ENCODE data around the gene NOP56.
A peak's percentile ranks its signal among the peaks of the same experiment; 100 is the strongest.

NOP56 gene

GRCh38 chr20:2651772-2652723 lies at the start of gene NOP56:
NOP56 (plus strand) TSS chr20:2652632; CDS start chr20:2652661, 29 bp downstream.
- peak; percentile 97 for DNase-seq (ENCODE audit: low read depth)
- H3K4me3 ChIP-seq (ENCODE audit: low read depth, low read length): peak within 1 kb of the TSS; percentile 100
- no peak for TF ChIP-seq CTCF (IDR thresholded peaks at IDR 0.05; ENCODE audit: insufficient read depth, low read depth, low read length, missing control alignments)

- H3K4me3 ChIP-seq (ENCODE audit: low read depth, low read length): no peak overlapping the region
- DNase-seq (ENCODE audit: low read depth): no peak
- TF ChIP-seq CTCF (IDR thresholded peaks at IDR 0.05; ENCODE audit: insufficient read depth, low read depth, low read length, missing control alignments): no peak
Observed at GRCh38 chr20:2602746-2603145, 49.7 kb upstream of the NOP56 start.

GRCh38 chr20:2603816-2604505 lies 48.5 kb upstream of the NOP56 start:
- no peak for DNase-seq (ENCODE audit: low read depth)
- TF ChIP-seq CTCF (IDR thresholded peaks at IDR 0.05; ENCODE audit: insufficient read depth, low read depth, low read length, missing control alignments): no peak
- no peak overlapping the region for H3K4me3 ChIP-seq (ENCODE audit: low read depth, low read length)

- no peak overlapping the region for H3K4me3 ChIP-seq (ENCODE audit: low read depth, low read length)
- no peak for TF ChIP-seq CTCF (IDR thresholded peaks at IDR 0.05; ENCODE audit: insufficient read depth, low read depth, low read length, missing control alignments)
- no peak for DNase-seq (ENCODE audit: low read depth)
Observed at GRCh38 chr20:2604506-2604835, 48.0 kb upstream of the NOP56 start.

GRCh38 chr20:2606507-2607006 lies 45.9 kb upstream of the NOP56 start:
- DNase-seq (ENCODE audit: low read depth): no peak
- no peak for TF ChIP-seq CTCF (IDR thresholded peaks at IDR 0.05; ENCODE audit: insufficient read depth, low read depth, low read length, missing control alignments)

GRCh38 chr20:2610326-2610725 lies 42.1 kb upstream of the NOP56 start:
- H3K4me3 ChIP-seq (ENCODE audit: low read depth, low read length): no peak overlapping the region
- no peak for TF ChIP-seq CTCF (IDR thresholded peaks at IDR 0.05; ENCODE audit: insufficient read depth, low read depth, low read length, missing control alignments)
- DNase-seq (ENCODE audit: low read depth): no peak

More at GRCh38 chr20:2606507-2607006, 45.9 kb upstream of the NOP56 start:
- no peak overlapping the region for H3K4me3 ChIP-seq (ENCODE audit: low read depth, low read length)

Data from GM12865 (cell line).